GM18517 (cell line): Measurements from ENCODE around the gene AMTN.

Experiments used
- ATAC-seq: cut with Tn5 transposase; IDR thresholded peaks from one replicate; pipeline ENCODE4 v1.9.1; 2021; ENCODE audit warnings: mild to moderate bottlenecking, moderate library complexity; ENCODE audit not compliant: unreplicated experiment

AMTN gene

DNA sequence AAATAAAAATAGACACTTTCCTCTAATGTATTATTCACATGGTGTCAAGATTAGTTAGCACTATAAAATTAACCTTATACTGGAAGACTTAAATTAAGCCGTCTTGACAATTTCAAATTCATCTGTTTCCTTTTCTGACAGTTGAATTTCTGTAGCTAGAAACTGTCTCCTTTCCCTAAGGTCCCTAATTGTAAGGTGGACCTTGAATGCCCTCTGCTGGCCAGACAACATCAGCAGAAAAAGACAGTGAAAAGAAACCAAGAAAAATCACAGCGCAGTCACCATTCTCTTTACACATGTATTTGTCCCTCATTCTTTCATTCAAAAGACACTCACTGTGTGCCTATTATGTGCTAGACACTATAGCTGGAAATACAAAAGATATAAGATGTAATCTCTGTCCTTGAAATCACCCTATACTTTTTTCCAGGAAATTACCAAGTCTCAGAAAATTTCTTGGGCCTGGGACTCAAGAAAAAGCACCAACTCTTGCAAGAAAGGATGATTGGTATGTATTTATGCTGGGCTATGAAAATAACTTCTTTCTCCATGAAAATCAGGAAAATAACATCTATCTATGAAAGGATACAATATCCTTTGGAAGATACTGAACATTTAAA is 41.0 kb downstream of the AMTN start:
- no peak for ATAC-seq

GRCh38 chr4:70559924-70560323 is 41.6 kb downstream of the AMTN start:
- no peak for ATAC-seq

DNA sequence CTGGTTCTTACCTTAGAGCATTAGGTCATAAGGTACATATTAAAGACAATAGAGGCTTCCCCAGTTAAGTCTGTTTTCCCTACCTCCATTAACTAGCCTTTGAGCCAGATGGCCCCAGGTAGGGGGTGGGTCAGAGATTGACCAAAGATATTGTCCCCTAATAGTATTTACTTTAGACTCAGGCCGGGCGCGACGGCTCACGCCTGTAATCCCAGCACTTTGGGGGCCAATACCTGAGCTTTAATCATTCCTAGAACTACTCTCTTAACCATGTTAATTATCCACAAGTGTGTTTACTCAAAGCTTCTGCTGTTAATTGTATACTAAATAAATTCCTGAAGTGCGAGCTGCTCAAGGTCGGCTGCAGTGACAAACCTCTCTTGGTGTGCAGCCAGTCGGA is 45.7 kb downstream of the AMTN start:
- no peak for ATAC-seq

- no peak for ATAC-seq
Observed at GRCh38 chr4:70570796-70571195, 52.4 kb downstream of the AMTN start.

DNA sequence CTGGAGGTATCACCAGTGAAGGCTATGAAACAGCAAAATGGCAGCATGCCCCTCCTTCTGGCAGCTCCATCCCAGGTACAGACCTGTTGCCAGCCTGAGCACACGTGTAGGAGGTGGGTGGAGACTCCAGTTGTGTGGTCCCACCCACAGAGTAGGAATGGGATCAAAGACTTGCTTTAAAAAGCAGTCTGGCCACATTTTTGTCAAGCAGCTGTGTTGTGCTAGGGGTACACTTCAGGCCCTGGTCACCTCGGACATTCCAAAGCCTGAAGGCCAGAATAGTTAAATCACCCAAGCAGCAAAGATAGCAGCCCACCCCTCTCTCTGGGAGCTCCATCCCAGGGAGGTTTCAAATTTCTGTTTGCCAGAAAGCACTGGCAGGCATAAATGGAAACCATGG is 53.4 kb downstream of the AMTN start:
- no peak for ATAC-seq

DNA sequence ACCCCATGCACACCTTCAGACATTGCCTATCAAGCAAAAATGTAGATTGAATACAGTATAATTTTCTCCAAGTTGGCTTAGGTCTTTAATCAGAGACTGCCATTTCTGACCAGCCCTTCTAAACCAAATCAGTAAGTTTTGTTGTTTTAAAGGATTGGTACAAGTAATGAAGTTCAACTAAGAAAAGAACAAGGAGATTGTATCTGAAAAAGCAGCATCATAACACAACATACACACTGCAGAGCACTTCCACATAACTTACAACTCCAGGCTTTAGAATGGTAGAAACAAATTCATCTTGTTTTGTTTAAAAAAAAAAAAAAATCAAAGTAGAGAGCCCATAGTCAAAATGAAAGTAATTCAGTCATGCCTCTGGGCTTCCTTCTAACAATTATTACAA is 57.6 kb downstream of the AMTN start:
- no peak for ATAC-seq

DNA sequence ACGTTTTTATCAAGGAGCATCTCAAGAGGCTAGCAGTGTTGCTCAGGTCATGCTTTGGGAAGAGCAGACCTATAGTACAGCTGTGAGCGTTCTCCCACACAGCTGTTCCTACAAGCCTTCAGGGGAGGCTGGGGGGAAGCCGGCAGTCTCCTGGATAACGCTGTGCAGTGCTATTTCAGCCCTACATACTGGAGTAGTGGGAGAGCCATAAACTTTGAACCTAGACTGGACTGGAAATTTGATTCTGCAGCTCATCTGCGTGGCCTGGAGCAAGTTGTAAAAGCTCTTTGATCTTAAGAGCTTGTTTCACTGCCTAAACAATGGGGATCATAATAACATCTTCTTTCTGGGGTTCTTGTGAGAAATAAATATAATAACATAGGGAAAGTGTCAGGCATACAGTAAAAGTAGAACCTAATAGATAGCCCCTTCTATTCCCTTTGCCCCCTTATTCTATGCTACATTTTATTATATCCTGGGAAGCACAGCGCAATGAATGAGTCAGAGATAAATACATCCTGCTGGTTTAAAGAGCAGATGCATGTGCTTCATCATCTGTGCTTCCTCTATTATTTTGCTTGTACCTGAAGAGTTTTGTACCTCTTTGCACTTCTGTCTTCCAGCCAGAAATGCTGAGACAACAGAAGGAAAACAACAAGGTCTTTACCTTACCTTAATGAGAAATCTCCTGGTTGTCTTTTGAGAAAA is 59.0 kb downstream of the AMTN start:
- no peak for ATAC-seq

DNA sequence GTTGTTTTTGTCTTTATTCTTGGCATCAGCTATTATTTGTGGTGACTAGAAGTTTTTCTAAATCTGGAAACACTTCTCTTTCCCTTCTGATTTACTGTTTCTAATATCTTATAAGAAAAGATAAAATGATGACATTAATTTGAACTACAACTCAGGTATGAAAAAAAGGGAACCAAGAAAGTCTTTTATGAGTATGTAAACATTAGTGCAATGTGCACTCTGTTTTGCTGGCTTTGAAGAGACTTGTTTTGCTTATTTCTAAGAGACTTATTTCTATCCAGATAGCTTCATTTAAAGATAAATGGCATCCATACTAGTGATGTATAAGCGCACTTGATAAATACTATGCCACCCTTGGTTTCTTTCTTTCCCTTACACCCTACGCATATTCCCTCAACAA is 63.6 kb downstream of the AMTN start:
- ATAC-seq = no peak
